Mesenchymal stem cell (in vitro differentiated cells and primary cell): ENCODE data around the gene C1QC. TPM values are rescaled to one million over a fixed set of nuclear protein-coding genes. Genes with fewer than 3 reads are reported as not detected.

Experiments used
- DNase-seq: peaks from one replicate; pipeline ENCODE4 v3.0.0-alpha.2; 2013
- H2AFZ ChIP-seq: one replicate; pipeline ENCODE4 v1.6.1; 2013; ENCODE audit warnings: low read depth, mild to moderate bottlenecking, control low read depth, inconsistent platforms, low read length, moderate library complexity
- H2AK5ac ChIP-seq: 2 replicates; pipeline ENCODE4 v1.6.1; 2013; ENCODE audit warnings: low read length, moderate library complexity, mild to moderate bottlenecking, inconsistent platforms; ENCODE audit not compliant: severe bottlenecking
- H2BK120ac ChIP-seq: one replicate; pipeline ENCODE4 v1.6.1; 2013; ENCODE audit warnings: low read depth, mild to moderate bottlenecking, inconsistent platforms, low read length, moderate library complexity
- H2BK12ac ChIP-seq, 2 experiments: one replicate each; pipeline ENCODE4 v1.6.1; 2013; ENCODE audit warnings: inconsistent platforms in 2 of 2, low read length in 2 of 2, mild to moderate bottlenecking in 2 of 2, moderate library complexity in 2 of 2, control low read depth in 1 of 2
- H2BK15ac ChIP-seq: one replicate; pipeline ENCODE4 v1.6.1; 2013; ENCODE audit warnings: mild to moderate bottlenecking, low read depth, inconsistent platforms; ENCODE audit not compliant: poor library complexity, severe bottlenecking
- H2BK5ac ChIP-seq: 2 replicates; pipeline ENCODE4 v1.6.1; 2013; ENCODE audit warnings: low read depth, mild to moderate bottlenecking, low read length, control low read depth, inconsistent platforms; ENCODE audit not compliant: poor library complexity, severe bottlenecking
- H3K14ac ChIP-seq, 2 experiments: one replicate each; pipeline ENCODE4 v1.6.1; 2013; ENCODE audit warnings: inconsistent platforms in 2 of 2, low read length in 2 of 2, control low read depth in 1 of 2, mild to moderate bottlenecking in 1 of 2, moderate library complexity in 1 of 2
- H3K18ac ChIP-seq, 2 experiments: one replicate each; pipeline ENCODE4 v1.6.1; 2013; ENCODE audit warnings: inconsistent platforms in 2 of 2, low read length in 2 of 2, control low read depth in 1 of 2, low read depth in 1 of 2, mild to moderate bottlenecking in 1 of 2
- H3K23ac ChIP-seq, 2 experiments: one replicate each; pipeline ENCODE4 v1.6.1; 2013; ENCODE audit warnings: inconsistent platforms in 2 of 2, low read length in 2 of 2, mild to moderate bottlenecking in 2 of 2, moderate library complexity in 2 of 2, control low read depth in 1 of 2
- H3K27ac ChIP-seq: 2 replicates; pipeline ENCODE4 v1.5.1; 2013; ENCODE audit warnings: mild to moderate bottlenecking, moderate library complexity, low read length, control low read depth, inconsistent platforms; ENCODE audit not compliant: poor library complexity, severe bottlenecking
- H3K27me3 ChIP-seq, 2 experiments: 2 replicates each; pipeline versions ENCODE4 v1.6.1 to v1.7.0; 2013; ENCODE audit warnings: low read length in 2 of 2, mild to moderate bottlenecking in 2 of 2, moderate library complexity in 2 of 2, control low read depth in 1 of 2, inconsistent platforms in 1 of 2; ENCODE audit not compliant: control insufficient read depth in 1 of 2, insufficient read depth in 1 of 2
- H3K36me3 ChIP-seq, 2 experiments: 2 replicates each; pipeline versions ENCODE4 v1.6.1 to v1.7.0; 2013; ENCODE audit warnings: low read length in 2 of 2, control low read depth in 1 of 2, inconsistent platforms in 1 of 2, low read depth in 1 of 2, mild to moderate bottlenecking in 1 of 2; ENCODE audit not compliant: insufficient read depth in 2 of 2, control insufficient read depth in 1 of 2
- H3K4ac ChIP-seq, 2 experiments: one replicate each; pipeline ENCODE4 v1.6.1; 2013; ENCODE audit warnings: inconsistent platforms in 2 of 2, low read length in 2 of 2, mild to moderate bottlenecking in 2 of 2, moderate library complexity in 2 of 2, control low read depth in 1 of 2, low read depth in 1 of 2
- H3K4me1 ChIP-seq: 2 replicates; pipeline ENCODE4 v1.6.1; 2013; ENCODE audit warnings: low read depth, low read length, control low read depth; ENCODE audit not compliant: control insufficient read depth, insufficient read depth
- H3K4me2 ChIP-seq: 2 replicates; pipeline ENCODE4 v1.6.1; 2013; ENCODE audit warnings: low read length, mild to moderate bottlenecking, inconsistent platforms; ENCODE audit not compliant: poor library complexity, severe bottlenecking
- H3K4me3 ChIP-seq, 2 experiments: 2 replicates each; pipeline versions ENCODE4 v1.5.1 to v1.7.0; 2013; ENCODE audit warnings: low read length in 2 of 2, mild to moderate bottlenecking in 2 of 2, control low read depth in 1 of 2, low read depth in 1 of 2; ENCODE audit not compliant: insufficient read depth in 1 of 2
- H3K79me1 ChIP-seq: replicated peaks from 2 replicates; pipeline ENCODE4 v1.6.1; 2013; ENCODE audit warnings: mild to moderate bottlenecking, control low read depth, low read length, inconsistent platforms; ENCODE audit not compliant: poor library complexity, severe bottlenecking
- H3K9ac ChIP-seq: 2 replicates; pipeline ENCODE4 v1.7.0; 2013; ENCODE audit warnings: mild to moderate bottlenecking, low read length, moderate library complexity
- H3K9me3 ChIP-seq: 2 replicates; pipeline ENCODE4 v1.7.0; 2013; ENCODE audit warnings: mild to moderate bottlenecking, low read length; ENCODE audit not compliant: control insufficient read depth
- H4K8ac ChIP-seq: one replicate; pipeline ENCODE4 v1.6.1; 2013; ENCODE audit warnings: inconsistent platforms, mild to moderate bottlenecking, low read length, moderate library complexity
- H4K91ac ChIP-seq: one replicate; pipeline ENCODE4 v1.6.1; 2013; ENCODE audit warnings: mild to moderate bottlenecking, low read length, inconsistent platforms
- WGBS: methylation state at CpG from one replicate; pipeline ENCODE4 v1.1.7; 2013; ENCODE audit warnings: mixed read lengths; 5-methylcytosine and 5-hydroxymethylcytosine counted together
- small RNA-seq: library from polyadenylated mRNA; stranded (forward); fragments of <200 nt; extraction: miRNeasy Mini kit (QIAGEN cat#:217004); gene quantifications from one replicate; pipeline ENCODE3, GENCODE V24; 2013; ENCODE audit warnings: low read depth

Gene C1QC

GRCh38 chr1:22694172-22694571 is 50.7 kb downstream of the C1QC start:
- no peak overlapping the region for H2BK5ac ChIP-seq
- H3K79me1 ChIP-seq: no peaks in the 10 kb centered on the region
- H3K27me3 ChIP-seq: no peaks in the 10 kb centered on the region
- H2BK15ac ChIP-seq: no peak overlapping the region
- H2BK12ac ChIP-seq: no peak overlapping the region
- no peak overlapping the region for H3K27ac ChIP-seq
- no peaks in the 10 kb centered on the region for H3K36me3 ChIP-seq
- H2AFZ ChIP-seq: no peak overlapping the region
- no peak overlapping the region for H3K4me3 ChIP-seq
- no peak overlapping the region for H3K4ac ChIP-seq
- H3K4me1 ChIP-seq: peaks cover 8% of the 10 kb centered on the region
- no peak overlapping the region for H4K8ac ChIP-seq
- H3K14ac ChIP-seq: no peak overlapping the region
- WGBS: 98% methylated on average over 5 of the region's 5 CpGs
- no peak overlapping the region for H2BK120ac ChIP-seq
- H3K9ac ChIP-seq: no peak overlapping the region
- H3K4me2 ChIP-seq: no peak overlapping the region
- H3K23ac ChIP-seq: no peak overlapping the region
- H4K91ac ChIP-seq: no peak overlapping the region
- DNase-seq: no peak
- no peak overlapping the region for H3K18ac ChIP-seq
- H3K9me3 ChIP-seq: no peaks in the 10 kb centered on the region
- no peak overlapping the region for H2AK5ac ChIP-seq

- Histone ChIP-seq H2BK12ac (no peak overlapping the region), H3K27ac (no peak overlapping the region), H2AK5ac (no peak overlapping the region), H3K23ac (no peak overlapping the region), H3K4me3 (no peak overlapping the region), H3K27me3 (no peaks in the 10 kb centered on the region), H3K4ac (no peak overlapping the region), H4K91ac (no peak overlapping the region), H4K8ac (no peak overlapping the region), H3K4me2 (no peak overlapping the region), H3K9ac (no peak overlapping the region), H2BK15ac (no peak overlapping the region), H2BK5ac (no peak overlapping the region), H3K4me1 (peaks cover 4% of the 10 kb centered on the region), H3K18ac (no peak overlapping the region), H2BK120ac (no peak overlapping the region), H3K9me3 (no peaks in the 10 kb centered on the region), H3K14ac (no peak overlapping the region), H3K79me1 (no peaks in the 10 kb centered on the region), H3K36me3 (no peaks in the 10 kb centered on the region), H2AFZ (no peak overlapping the region)
- no peak for DNase-seq
- 95% methylated on average over 3 of the region's 3 CpGs for WGBS
Measured at GRCh38 chr1:22696610-22697009, 53.2 kb downstream of the C1QC start.

Small RNA genes lying within 50 kb of the gene (small RNA-seq; reads per million reads assigned to genes)
- gene MIR6127: not detected
